NK-92 treated with Interleukin-12 subunit alpha and Interleukin-12 subunit beta, amount 100 ng/mL, for 24 hours (cell line): Measurements from ENCODE around the gene SNAPC4.
"Not testable (repeated sequence)": the region's sequence is repeated elsewhere in the genome, so short reads cannot be mapped to it uniquely, and the experiment has no call there.

Experiments used
- DNase-seq: peaks from one replicate; lab custom pipeline; 2025; lab: John Stamatoyannopoulos, UW

The SNAPC4 gene

DNA sequence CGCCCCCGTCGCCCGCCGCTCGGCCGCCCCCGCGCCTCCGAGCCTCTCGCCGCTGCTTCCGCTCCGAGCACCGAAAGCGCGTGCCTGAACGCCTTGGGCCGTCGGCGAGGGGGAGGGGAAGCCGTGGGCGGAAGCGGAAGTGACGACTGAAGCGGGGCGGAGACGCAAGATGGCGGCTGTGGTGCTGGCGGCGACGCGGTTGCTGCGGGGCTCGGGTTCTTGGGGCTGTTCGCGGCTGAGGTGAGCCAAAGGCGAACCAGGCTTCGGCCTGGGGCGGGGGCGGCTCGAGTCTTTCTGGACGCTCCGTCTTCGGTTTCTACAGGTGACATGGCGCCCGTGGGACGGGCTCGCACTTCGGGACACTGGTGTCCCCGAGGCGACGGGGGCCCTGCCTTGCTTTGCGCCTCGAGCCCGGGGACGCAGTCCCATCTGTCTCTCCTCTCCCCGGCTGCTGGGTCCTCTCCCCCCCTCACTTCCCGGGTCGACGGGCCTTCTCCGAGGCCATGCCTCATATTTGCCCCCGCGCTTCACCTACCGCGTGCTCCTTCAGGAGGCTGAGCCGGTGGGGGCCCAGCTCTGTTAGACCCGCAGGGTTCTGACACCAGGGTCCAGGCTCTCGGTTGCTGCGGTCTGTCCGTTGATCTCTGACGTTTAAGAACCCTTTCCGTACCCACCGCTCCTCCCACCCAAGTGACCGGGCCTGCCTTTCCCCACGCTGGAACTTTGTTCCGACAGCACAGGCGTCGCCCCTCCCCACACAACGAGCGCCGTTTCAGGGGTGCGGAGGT, 10.7 kb upstream of the SNAPC4 start, which contains the start of the genes ENTR1 and PMPCA:
TSS of gene ENTR1 (minus strand) at position 115 of the 788 bp plus-strand sequence. CDS start 217 bp downstream, outside the sequence.
TSS of gene PMPCA (plus strand) at position 159 of the 788 bp plus-strand sequence. CDS start at position 170, 11 bp downstream.
- DNase-seq = peak; percentile 72

DNA sequence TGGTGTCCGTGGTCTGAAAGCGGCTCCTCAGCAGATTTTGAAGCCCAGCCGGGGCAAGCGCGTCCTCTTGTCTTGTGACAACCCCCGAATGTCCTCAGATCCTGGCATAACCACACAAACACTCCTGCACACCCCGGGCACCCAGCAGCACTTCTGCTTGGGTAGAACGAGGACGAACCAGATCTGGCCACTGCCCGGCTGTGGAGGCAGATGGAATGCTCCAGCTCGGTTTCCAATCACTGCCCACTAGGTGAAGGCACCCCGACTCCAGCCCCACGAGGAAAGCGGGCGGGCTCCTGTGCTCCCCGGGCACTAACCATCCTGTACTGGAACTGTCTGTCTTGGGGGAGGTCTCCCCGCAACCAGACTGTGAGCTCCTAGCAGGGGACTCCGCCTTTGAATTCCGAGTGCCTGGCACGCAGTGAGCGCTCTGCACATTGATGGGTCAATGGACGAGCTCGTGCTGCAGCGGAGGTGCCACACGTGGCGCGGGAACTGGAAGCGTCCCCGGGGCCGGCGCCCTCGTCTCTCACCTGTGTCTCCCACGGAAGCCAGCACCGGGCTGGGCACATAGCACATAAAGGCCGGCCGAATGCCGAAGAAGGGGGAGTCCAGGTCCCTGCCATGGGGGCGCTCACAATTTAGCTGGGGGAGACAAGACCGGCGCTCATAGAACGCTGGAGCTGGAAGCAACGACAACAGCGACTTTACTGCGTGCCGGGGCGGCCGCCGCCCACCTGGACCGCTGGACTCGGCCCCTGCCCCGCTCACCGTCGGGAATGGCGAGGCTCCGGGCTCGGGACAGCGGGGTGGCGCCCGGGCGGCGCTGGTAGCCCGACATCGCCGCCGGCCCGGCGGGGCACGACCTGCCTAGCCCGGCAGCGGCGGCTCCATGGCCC, 9.8 kb upstream of the SNAPC4 start:
- DNase-seq = no peak

DNA sequence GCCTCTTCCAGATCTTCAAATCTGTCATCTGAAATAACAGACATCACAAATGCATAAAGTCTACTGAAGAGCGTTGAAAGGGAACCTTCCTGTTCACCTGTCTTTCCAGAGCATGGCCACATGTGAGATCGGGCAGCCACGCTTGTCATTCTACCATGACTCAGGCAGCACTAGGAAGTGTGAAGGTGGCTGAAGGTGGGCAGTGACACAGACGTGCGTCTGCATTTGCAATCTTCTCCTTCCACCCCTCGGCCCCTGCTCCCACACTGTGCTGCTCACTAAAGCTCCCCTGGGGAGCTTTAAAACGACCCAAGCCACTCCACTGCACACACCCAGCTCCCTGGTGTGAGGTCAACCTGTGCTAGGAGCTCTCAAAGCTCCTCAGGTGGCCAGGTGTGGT, 7.9 kb upstream of the SNAPC4 start:
- DNase-seq = no peak

DNA sequence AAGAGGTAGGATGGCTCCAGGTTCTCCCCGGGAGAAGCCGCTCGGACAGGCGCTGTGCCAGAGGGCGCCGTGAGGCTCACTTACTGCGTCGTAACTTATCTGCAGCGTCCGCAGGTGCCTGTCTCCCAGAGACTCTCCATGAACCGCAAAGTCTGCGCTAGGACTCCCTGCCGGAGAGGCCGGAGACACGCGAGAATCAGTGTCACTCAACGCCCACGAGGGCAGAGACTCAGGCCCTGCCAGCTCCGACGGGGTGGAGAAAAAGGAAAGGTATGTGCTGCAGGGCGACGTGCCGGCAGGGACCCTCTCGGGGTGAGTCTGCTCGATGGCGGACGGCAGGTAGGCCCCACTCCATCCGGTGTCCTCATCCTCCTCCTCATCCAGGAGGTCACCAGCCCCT, 7.1 kb upstream of the SNAPC4 start:
- not testable (repeated sequence) for DNase-seq

DNA sequence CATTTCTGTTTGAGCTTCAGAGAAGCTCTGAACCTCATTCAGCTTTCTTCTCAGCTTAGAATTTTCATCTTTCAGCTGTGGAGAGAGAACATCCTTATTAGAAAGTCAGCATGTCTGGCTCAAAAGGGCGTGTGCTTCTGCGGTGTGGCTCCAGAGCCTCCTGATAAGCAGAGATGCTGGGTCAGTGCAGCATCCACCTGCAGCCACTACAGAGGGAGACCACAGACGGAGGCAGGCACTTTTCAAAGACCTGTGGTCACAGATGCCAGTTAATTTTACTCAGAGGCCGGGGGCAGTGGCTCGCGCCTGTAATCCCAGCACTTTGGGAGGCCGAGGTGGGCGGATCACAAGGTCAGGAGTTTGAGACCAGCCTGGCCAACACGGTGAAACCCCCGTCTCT, 5.9 kb upstream of the SNAPC4 start:
- not testable (repeated sequence) for DNase-seq

DNA sequence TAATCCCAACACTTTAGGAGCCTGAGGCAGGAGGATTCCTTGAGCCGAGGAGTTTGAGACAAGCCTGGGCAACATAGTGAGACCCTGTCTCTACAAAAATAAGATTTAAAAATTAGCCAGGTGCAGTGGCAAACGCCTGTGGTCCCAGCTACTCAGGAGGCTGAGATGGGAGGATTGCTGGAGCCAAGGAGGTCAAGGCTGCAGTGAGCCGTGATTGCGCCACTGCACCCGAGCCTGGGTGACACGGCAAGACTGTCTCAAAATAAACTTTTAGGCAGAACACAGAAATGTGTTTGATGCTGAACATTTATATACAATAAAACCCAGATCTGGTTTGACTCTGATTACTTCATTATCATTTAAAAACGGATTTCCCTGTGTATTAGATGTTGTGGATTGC, 5.5 kb upstream of the SNAPC4 start:
- DNase-seq = no peak

DNA sequence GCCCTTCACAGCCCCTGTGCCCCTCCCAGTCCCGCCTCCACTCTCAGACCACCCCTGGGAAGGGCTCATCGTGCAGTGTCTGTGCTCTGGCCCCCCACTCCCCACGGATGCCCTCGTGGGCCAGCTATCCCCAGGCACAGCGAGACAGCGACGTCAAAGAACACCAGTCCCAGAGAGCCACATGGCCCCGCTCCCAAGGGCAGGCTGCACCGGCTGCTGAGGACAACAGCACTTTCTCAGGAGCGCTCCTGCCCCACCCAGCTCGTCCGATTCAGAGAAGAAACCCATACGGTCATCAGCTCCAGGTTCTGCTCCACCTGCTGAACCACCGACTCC, 4.8 kb upstream of the SNAPC4 start:
- no peak for DNase-seq

DNA sequence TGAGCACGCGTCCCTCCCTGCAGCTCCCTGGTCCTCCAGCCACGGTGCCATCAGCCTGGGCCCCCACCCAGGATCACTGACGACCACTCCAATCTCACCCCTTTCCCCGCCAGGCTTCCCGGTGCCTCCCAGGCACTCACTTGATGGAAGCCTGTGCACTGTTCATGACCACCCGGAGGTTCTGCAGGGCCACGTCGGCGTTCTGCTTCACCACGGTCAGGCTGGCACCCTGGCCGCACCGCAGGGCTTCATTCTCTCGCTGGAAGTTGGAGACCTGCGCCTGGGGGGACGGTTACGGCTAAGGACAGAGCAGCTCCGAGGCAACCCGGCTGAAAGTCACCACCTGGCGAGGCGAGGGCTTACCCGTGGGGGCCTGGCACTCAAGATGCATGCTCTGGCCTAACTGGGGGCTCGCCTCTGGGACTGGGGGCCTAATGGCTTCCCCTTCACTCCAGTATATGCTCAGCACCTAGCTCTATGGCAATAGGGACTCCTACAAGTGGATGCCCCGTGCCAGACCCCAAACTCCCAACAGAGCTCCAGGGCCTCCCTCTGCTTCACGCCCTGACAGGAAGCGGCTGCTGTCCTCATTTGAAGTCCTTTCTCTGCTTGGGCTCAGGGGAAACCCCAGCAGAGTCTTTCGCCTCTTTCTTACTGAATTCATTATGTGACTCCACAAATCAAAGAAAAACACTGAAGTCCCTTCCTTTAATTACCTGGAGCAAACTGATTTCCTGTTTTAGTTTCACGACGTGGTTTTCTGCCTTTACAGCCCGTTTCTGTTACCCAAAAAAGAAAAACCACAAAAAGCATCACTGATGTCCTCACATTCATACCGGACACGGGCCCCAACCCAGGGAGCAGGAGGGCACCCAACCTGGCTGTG, 4.2 kb upstream of the SNAPC4 start:
- no peak for DNase-seq

DNA sequence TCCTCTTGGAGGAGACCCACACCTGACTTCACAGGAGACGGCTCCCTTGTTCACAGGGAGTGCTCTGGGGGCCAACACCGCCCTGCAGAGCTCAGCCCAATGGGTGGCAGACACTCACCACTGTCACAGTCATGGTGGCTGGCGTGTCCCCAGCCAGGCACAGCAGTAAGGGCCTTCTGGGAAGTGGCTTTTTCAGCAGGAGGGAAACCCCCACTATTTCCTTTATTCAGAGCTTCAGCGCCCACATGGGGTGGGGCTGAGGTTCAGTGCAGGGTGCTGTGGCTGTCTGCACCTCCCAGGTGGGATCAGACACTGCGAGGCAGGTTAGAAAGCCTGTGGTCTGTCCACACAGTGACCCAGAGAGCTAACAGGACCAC, 3.6 kb upstream of the SNAPC4 start:
- DNase-seq = peak; percentile 42

DNA sequence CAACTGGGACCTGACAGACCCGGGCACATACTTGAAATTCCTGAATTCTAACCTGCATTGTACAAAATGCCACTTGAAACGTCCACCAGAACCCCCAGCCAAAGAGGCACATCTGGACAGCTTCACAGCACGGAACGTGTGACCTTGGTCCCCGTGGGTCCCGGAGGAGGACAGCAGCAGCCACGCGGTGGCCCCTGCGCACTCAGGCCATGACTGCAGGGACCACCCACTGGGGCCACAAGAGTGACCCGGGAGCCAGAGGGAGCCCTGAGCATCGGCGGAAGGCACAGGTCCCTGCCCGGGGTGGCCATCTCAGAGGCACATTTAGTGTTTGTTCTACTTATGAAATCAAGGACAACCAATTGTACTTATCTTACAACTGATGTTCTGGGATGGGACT, 2.1 kb upstream of the SNAPC4 start:
- no peak for DNase-seq

DNA sequence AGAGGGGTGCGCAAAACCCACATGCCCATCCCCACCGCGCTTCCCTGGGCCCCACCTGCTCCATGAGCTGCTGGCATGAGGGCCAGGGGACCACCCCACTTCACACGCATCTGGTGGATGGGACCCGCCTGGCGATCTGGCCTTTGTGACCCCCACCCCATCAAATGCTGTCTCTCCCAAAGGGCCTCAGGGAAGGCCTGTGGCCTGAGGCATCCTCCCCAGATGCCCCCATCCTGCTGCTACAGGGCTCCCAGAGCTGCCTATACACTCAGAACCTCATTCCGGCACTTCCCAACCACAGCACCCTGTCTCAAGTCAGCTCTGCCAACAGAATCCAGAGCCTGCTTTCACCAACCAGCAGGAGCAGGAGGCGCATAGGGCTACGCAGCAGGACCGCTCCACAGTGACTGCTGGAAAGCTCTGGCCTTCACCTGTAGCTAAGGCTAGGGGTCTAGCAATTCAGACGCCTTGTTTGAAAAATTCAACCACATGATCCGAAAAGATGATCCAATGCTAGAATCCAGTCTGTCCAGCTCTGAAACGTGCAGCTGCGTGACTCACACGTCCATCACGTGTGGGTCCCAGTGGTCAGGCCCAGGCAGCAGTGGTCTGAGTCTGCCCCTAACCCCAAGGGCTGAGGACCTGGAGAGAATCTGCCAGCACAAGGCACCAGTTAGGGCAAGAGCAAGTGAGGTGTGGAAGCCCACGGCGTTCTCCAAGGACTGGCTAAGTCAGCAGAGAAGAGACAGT, 1.4 kb upstream of the SNAPC4 start:
- no peak for DNase-seq

DNA sequence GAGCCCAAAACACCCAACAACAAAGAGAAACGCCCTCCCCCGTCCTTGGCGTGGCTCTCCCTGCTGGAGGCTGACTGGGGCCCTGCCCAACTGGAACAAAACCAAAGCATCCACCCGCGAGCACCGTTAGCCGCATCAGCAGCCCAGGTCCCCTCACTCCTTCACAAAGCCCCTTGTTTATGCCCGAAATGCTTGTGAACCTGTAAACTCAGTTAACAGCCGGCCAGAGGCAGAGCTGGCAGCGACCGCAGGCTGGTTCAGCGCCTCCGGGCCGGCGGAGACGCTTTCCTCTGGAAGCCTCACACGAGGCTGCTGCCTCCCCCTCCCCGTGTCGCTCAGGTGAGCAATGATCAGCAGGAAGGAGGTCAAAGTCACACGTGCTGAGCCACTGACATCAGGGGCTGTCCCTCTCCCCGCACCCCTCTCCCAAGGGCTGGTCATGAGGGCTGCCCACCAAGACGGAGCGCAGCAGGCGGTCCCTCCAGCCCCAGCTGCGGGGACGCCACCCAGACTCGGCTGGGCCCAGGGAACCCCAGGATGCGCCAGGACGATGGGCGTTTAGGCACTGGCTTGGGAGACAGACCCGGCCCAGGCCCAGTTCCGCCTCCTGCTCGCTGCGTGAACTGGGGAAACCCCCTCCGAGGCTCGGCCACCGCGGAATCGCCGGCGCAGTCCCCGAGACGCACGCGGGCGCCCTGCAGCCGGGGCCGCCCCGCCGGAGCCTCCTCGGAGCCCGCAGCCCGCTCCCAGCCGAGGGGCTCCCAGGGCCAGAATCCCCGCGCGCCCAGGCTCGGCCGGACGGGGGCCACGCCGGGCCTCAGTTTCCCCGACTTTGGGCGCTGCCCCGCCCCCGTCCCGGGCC, 563 bp downstream of the SNAPC4 start:
- DNase-seq = no peak

DNA sequence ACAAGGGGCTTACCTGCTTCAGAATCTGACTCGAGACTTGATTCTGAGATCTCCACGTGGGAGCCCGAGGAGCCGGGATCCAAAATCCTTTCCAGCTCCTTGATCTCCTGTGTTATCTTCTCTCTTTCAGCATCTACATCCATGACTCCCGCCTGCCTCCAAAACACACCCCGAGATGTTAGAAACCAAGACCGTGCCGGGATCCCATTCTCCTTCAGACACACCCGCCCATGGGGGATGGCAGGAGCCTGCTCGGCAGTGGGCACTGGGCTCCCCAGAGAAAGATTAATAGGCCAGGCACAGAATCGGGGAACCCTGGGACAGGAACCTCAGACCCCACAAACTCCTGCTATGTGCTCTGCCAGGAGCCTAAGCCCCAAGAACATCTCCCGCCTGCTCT, 1.7 kb downstream of the SNAPC4 start:
- no peak for DNase-seq

DNA sequence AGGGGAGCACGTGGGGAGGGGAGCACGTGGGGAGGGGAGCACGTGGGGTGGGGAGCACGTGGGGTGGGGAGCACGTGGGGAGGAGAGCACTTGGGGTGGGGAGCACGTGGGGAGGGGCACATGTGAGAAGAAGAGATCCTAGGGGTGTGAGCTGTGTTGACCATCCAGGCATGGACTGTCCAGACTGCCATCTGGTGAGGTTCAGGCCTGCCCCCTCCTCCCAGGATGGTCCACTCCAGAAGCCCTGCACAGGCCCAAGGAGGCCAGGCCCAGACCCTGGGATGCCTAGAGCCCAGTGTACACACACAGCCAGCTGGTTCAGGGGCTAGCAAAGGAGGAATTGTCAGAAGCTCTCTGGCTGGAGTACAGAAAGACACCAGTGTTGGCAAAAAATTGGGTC, 2.3 kb downstream of the SNAPC4 start:
- no peak for DNase-seq

DNA sequence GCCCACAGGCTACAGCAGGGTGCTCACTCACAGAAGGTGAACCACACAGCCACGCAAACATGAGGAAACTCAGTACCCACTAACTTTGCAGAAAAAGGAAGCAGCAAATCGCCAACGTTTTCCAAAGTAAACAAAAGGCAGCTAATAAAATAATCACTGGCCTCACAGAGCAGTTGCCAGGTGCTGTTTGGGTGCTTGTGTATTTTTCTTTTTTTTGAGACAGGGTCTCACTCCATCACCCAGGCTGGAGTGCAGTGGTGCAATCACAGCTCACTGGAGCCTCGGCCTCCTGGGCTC, 3.8 kb downstream of the SNAPC4 start:
- no peak for DNase-seq

DNA sequence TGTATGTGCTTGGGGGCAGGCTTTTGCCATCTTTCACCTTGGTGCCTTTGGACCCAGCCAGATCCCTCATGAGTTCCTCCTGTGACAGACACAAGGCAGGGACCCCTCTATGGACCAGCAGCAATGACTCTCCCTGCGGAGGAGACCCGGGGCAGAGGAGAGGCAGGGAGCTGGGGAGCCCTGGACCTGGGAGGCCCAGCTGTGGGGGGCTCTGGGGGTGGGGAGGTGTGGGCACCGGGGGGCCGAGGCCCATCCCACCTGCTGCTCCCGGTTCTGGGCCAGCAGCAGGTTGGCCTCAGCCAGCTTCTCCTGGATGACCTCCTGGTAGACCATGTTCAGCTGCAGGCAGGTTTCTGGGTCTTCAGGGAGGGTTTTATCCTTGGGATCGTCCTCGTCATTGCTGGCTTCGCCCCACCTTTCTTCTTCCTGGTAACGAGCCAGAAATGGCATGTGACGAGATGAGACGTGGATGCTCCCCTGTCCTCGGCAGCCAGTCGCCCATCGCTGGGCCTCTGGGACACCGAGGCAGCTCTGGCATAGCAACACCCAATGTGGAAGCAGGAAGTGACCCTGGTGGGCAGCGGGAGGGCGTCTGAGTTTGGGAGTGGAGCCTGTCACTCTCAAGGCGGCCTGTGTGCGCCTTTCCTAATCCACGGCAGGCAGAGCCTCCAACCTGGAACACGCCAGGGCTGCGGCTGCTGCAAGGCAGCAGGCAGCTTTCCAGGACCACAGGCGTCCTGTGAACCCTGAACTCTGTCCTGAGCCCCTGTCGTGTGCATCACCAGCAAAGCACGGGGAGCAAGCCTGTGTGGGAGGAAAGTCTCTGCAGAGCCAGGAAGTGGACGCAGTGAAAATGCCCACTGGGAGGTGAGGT, 4.4 kb downstream of the SNAPC4 start:
- no peak for DNase-seq

DNA sequence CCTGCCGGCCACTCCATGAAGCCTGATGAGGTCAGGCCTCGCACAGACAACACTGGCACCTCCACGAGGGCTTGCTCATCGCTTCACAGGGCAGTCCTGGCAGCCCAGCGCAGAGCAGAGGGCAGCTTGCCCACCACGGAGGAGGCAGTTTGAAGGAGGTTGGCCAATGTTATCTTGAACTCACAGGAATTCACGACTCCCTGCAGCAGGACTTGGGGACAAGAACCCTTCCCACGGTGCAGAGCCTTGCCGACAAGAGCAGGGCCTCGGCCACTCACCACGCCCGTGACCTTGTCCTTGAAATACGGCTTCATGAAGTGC, 5.0 kb downstream of the SNAPC4 start:
- no peak for DNase-seq

DNA sequence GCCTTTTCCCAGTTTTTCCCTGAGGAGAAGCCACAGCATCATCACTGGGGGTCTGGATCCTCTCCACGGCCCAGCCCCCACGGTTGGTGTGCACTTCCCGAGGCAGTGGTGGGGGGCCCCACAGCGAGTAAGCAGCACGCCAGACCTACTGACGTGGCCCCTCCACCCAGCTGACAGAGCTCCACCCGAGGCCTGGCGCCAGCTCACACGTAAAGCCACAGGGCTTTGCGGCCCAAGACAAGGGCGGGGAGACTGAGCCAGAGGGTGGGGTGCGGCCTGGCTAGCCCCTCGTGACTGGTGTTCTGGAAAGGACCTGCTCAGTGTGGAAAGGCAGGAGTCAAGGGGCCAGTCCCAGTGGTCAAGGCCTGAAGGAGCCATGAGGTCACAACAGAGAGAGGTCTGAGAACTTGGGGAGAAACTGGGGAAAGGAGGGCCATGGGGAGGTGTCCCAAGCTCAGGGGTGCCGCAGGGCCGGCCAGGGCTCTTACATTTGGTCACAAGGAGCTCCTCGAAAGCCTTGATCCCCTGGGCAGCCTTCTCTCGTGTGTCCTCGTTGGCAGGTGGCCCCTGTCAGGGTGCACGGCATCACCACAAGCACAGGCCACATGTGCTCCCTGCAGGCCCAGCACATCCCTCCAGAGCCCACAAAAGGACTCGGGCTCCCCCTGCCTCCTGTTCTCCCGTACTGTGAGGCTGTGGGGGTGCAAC, 5.5 kb downstream of the SNAPC4 start:
- DNase-seq = no peak

DNA sequence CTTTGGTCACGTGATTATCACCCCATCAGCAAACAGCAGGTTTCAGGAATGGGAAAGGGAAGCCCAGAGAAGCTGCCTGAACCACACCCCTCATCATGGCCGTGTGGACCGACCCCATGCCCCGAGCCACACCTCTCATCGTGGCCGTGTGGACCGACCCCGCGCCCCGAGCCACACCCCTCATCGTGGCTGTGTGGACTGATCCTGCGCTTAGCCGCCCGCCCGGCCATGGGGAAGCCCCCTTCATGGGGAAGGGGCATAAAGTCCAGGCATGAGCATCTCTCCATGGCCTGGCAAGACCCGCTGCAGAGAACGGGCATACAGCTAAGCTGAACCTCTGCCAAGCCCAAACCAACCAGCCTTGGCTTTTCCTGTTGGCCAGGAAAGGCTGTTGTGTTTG, 6.4 kb downstream of the SNAPC4 start:
- DNase-seq = no peak
